ENCODE data around the gene SPARC.

The SPARC gene

GRCh38 chr5:151662805-151663204 lies 23.9 kb downstream of the SPARC start:
- Histone ChIP-seq H3K36me3 (ENCODE audit: control insufficient read depth, insufficient read depth, low read length) (peaks cover 23% of the 10 kb centered on the region), H3K4me1 (ENCODE audit: control insufficient read depth, insufficient read depth, low read length) (no peaks in the 10 kb centered on the region), H3K27me3 (ENCODE audit: control insufficient read depth, insufficient read depth, low read length, poor library complexity, severe bottlenecking) (no peaks in the 10 kb centered on the region), H3K4me3 (ENCODE audit: insufficient read depth, low read depth, low read length) (no peak overlapping the region), H3K9me3 (ENCODE audit: control insufficient read depth, low read length) (no peaks in the 10 kb centered on the region), H3K27ac (ENCODE audit: insufficient read depth, low read depth, low read length, poor library complexity, severe bottlenecking) (no peak overlapping the region)
- WGBS, 2 experiments = 93 to 95% methylated on average over 4 of the region's 4 CpGs

DNA sequence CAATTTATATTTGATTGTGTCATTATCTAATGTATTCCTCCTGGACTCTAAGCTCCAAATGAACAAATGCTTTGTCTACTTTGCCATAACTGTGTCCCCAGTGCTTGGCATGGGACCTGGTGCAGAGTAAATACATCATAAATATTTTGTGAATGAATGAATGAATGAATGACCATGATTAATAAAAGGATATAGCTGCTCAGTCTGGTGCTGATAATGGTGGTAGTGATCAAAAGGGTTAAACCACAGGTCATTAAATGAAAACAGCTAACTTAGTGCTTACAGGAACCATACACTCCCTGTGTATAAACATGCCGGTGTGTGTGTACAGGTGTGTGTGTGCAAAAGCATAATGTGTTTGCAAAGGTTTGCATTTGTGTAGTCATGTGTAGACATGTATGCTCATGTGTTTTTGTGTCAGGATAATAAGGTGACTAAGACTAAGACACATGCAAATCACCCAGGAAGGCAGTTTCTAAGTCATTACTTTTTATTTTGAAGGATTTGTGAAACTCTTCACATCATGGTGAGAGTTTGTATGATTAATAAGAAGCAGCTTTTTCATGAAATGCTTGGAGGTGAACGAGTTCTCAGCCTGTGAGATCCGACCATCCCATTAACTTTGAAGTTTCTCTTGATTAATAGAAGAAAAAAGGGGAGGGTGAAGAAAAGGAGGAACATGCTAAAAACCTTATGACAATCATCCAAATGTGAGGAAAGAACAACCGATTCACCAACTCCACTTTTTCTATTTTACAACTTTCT lies 24.6 kb downstream of the SPARC start:
- H3K27me3 ChIP-seq (ENCODE audit: control insufficient read depth, insufficient read depth, low read length, poor library complexity, severe bottlenecking) = no peaks in the 10 kb centered on the region
- H3K4me3 ChIP-seq (ENCODE audit: insufficient read depth, low read depth, low read length) = no peak overlapping the region
- H3K27ac ChIP-seq (ENCODE audit: insufficient read depth, low read depth, low read length, poor library complexity, severe bottlenecking) = no peak overlapping the region
- WGBS, 2 experiments = 93 to 98% methylated on average over 4 of the region's 4 CpGs
- H3K4me1 ChIP-seq (ENCODE audit: control insufficient read depth, insufficient read depth, low read length) = no peaks in the 10 kb centered on the region
- peaks cover 23% of the 10 kb centered on the region for H3K36me3 ChIP-seq (ENCODE audit: control insufficient read depth, insufficient read depth, low read length)
- no peaks in the 10 kb centered on the region for H3K9me3 ChIP-seq (ENCODE audit: control insufficient read depth, low read length)

DNA sequence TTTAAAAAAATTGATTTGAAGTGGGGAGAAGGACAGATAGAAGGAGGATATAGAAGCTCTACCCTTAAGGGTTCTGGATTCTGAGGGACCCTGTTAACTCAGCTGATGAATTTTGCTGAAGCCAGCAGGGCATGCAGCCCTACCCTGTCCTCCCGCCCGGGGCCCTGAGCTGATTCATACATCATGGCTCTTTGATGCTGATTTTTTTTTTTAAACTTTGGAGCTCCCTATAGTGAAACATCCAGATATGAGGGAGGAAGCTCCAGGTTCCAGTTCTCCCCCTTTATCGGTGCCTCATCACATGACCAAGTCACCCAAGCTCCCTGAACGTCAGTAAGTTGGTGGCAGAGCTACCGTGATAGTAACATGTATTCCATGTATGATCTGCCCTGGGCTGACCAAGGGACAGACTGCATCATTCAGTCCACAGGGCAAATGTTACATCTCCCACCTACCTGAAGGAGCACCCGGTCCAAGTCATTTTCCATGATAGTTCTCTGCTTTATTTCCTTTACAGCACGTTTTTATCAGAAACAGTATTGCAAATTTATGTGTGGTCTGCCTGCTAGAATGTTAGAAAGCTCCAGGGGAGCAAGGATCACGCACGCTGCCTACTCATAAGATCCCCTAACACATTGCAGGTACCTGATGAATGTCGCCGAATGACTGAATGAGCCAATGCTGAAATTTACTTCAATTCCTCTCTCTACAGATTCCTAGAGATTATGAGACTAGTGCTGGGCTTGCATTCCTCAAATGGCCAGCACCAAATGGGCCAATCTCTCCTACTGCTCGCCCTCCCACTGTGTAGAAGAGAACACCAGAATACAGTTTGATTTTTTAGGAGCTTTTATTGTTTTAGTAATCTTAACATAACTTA lies 25.9 kb downstream of the SPARC start:
- Histone ChIP-seq H3K9me3 (ENCODE audit: control insufficient read depth, low read length) (no peaks in the 10 kb centered on the region), H3K27me3 (ENCODE audit: control insufficient read depth, insufficient read depth, low read length, poor library complexity, severe bottlenecking) (no peaks in the 10 kb centered on the region), H3K27ac (ENCODE audit: insufficient read depth, low read depth, low read length, poor library complexity, severe bottlenecking) (no peak overlapping the region), H3K36me3 (ENCODE audit: control insufficient read depth, insufficient read depth, low read length) (peaks cover 19% of the 10 kb centered on the region), H3K4me3 (ENCODE audit: insufficient read depth, low read depth, low read length) (no peak overlapping the region), H3K4me1 (ENCODE audit: control insufficient read depth, insufficient read depth, low read length) (no peaks in the 10 kb centered on the region)
- WGBS, 2 experiments = 92 to 93% methylated on average over 12 of the region's 12 CpGs

DNA sequence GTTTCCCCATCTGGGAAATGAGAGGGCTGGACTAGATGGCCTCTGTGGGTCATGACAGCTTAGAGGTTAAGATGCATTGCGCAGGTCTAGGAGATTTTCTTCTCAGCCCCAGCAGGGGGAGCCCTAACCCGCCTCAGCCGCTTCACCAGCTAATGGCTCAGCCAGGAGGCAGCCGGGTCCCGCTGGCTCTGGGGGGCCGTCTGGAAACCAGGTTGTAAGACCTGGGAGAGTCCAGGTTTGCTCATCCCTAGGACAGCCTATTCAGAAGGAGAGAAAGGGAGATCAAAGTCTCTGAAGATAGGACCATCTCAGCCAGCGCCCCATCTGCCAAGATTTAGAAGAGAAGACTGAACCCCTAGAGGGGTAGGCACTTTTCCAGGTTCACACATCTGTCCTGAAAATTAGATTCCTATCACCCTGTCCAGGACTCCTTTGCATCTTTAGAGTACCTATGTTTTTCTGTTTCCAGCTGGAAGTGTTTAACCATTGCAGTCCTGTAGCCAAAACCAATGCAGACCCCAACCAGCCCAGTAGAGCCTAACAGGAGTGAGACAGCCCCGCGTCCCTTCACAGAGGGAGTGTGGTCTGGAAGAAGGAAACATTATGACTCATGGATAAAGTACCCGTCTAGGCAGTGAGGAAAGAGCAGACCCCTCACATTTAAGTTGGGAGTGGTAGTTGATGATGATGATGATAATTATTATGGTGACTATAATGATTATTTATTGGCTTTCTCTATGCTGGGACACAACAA lies 27.5 kb downstream of the SPARC start:
- H3K27ac ChIP-seq (ENCODE audit: insufficient read depth, low read depth, low read length, poor library complexity, severe bottlenecking) = no peak overlapping the region
- 34 to 38% methylated on average over 10 of the region's 10 CpGs for WGBS, 2 experiments

DNA sequence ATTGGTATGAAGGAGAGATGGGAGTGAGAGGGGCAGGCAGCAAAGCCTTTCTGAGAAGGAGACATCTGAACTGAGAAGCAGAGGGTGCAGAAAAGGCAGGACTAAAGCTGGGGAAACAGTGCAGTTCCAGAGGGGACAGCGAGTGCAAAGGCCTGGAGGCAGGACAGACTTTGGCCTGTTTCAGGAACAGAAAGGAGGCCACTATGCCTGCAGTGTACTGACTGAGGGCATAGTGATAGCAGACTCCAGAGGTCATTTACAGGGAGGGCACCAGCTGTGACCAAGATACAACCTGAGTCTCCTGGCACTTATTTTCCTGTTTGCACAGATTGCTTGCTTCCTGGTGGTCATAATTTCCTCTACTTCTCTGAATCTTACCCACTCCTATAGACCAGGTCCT lies 29.6 kb downstream of the SPARC start:
- WGBS, 2 experiments = 86 to 91% methylated on average over 1 of the region's 1 CpG
- Histone ChIP-seq H3K36me3 (ENCODE audit: control insufficient read depth, insufficient read depth, low read length) (no peaks in the 10 kb centered on the region), H3K27ac (ENCODE audit: insufficient read depth, low read depth, low read length, poor library complexity, severe bottlenecking) (no peak overlapping the region), H3K9me3 (ENCODE audit: control insufficient read depth, low read length) (no peaks in the 10 kb centered on the region), H3K27me3 (ENCODE audit: control insufficient read depth, insufficient read depth, low read length, poor library complexity, severe bottlenecking) (no peaks in the 10 kb centered on the region), H3K4me3 (ENCODE audit: insufficient read depth, low read depth, low read length) (no peak overlapping the region), H3K4me1 (ENCODE audit: control insufficient read depth, insufficient read depth, low read length) (no peaks in the 10 kb centered on the region)

More for the DNA sequence above, 27.5 kb downstream of the SPARC start:
- Histone ChIP-seq H3K4me3 (ENCODE audit: insufficient read depth, low read depth, low read length) (no peak overlapping the region), H3K36me3 (ENCODE audit: control insufficient read depth, insufficient read depth, low read length) (peaks cover 3% of the 10 kb centered on the region), H3K9me3 (ENCODE audit: control insufficient read depth, low read length) (no peaks in the 10 kb centered on the region), H3K4me1 (ENCODE audit: control insufficient read depth, insufficient read depth, low read length) (no peaks in the 10 kb centered on the region), H3K27me3 (ENCODE audit: control insufficient read depth, insufficient read depth, low read length, poor library complexity, severe bottlenecking) (no peaks in the 10 kb centered on the region)

DNA sequence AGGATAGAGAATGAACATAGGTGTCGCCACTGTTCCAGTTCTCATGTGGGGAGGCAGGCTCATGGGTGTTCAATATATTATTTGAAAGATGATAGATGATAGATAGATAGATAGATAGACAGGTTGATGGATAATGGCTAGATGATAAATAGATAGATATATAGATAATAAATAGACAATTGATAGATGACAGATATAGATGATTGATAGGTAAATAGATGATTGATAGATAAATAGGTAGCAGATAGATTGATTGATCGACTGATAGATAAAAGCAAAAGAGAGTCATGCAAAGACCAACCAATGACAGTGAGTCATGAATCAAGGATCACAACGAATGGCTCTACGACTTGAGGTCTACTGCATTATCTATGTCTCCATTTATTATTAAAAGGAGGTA lies 30.4 kb downstream of the SPARC start:
- H3K27me3 ChIP-seq (ENCODE audit: control insufficient read depth, insufficient read depth, low read length, poor library complexity, severe bottlenecking) = no peaks in the 10 kb centered on the region
- no peaks in the 10 kb centered on the region for H3K36me3 ChIP-seq (ENCODE audit: control insufficient read depth, insufficient read depth, low read length)
- no peaks in the 10 kb centered on the region for H3K4me1 ChIP-seq (ENCODE audit: control insufficient read depth, insufficient read depth, low read length)
- WGBS, 2 experiments = 97 to 98% methylated on average over 4 of the region's 4 CpGs
- H3K9me3 ChIP-seq (ENCODE audit: control insufficient read depth, low read length) = no peaks in the 10 kb centered on the region
- H3K27ac ChIP-seq (ENCODE audit: insufficient read depth, low read depth, low read length, poor library complexity, severe bottlenecking) = no peak overlapping the region
- H3K4me3 ChIP-seq (ENCODE audit: insufficient read depth, low read depth, low read length) = no peak overlapping the region

DNA sequence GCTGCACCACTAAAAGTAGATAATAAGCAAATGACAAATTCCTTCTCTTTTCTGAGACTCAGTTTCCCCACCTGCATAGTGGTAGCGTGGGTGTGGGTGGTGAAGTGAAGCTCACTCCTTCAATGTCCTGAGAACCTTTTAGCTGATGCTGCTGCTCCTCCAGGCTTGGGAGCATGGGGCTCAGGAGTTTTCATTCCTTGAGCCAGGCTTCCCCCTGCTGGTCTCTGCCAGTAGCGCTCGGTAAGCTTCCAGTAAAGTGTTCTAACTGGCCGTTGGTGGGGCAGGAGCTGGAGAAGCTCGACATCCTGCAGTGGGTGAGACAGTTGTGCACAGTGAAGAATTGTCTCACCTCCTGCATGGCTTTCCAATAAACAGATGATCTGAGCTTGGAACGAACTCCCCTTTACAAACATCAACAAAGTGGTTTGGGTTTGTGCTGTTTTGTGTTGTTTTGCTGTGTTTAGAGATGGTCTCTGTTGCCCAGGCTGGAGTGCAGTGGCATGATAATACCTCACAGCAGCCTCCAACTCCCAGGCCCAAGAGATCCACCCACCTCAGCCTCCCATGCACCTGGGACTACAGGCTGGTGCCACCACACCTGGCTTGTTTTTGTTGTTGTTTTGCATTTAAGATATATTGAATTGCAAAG lies 34.6 kb downstream of the SPARC start:
- H3K27me3 ChIP-seq (ENCODE audit: control insufficient read depth, insufficient read depth, low read length, poor library complexity, severe bottlenecking) = no peaks in the 10 kb centered on the region
- no peaks in the 10 kb centered on the region for H3K36me3 ChIP-seq (ENCODE audit: control insufficient read depth, insufficient read depth, low read length)
- H3K27ac ChIP-seq (ENCODE audit: insufficient read depth, low read depth, low read length, poor library complexity, severe bottlenecking) = no peak overlapping the region
- H3K4me3 ChIP-seq (ENCODE audit: insufficient read depth, low read depth, low read length) = no peak overlapping the region
- WGBS, 2 experiments = 10 to 13% methylated on average over 5 to 6 of the region's 6 CpGs
- no peaks in the 10 kb centered on the region for H3K9me3 ChIP-seq (ENCODE audit: control insufficient read depth, low read length)
- peaks cover 6% of the 10 kb centered on the region for H3K4me1 ChIP-seq (ENCODE audit: control insufficient read depth, insufficient read depth, low read length)

- WGBS, 2 experiments = 31 to 49% methylated on average over 7 of the region's 7 CpGs
- no peaks in the 10 kb centered on the region for H3K27me3 ChIP-seq (ENCODE audit: control insufficient read depth, insufficient read depth, low read length, poor library complexity, severe bottlenecking)
- H3K36me3 ChIP-seq (ENCODE audit: control insufficient read depth, insufficient read depth, low read length) = no peaks in the 10 kb centered on the region
Measured at GRCh38 chr5:151648988-151649387, 37.7 kb downstream of the SPARC start.

DNA sequence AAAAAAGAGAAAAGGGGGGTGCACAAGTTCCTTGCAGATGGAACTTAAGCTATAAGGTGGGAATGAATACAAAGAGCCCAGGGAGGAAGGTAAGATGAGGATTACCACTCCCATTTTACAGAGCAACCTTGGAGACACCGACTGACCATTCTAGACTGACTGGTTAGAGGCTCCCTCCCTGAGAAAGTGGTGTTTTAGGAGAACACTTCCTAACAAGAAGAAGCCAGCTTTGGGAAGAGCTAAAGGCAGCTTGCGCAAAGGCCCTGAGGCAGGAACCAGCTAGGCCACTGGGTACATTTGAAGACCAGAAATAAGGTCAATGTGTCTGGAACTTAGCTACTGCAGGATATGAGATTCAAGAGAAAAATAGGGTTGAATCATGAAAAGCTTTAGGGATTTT lies 38.6 kb downstream of the SPARC start:
- Histone ChIP-seq H3K27ac (ENCODE audit: insufficient read depth, low read depth, low read length, poor library complexity, severe bottlenecking) (no peak overlapping the region), H3K36me3 (ENCODE audit: control insufficient read depth, insufficient read depth, low read length) (no peaks in the 10 kb centered on the region), H3K4me1 (ENCODE audit: control insufficient read depth, insufficient read depth, low read length) (peaks cover 6% of the 10 kb centered on the region), H3K9me3 (ENCODE audit: control insufficient read depth, low read length) (no peaks in the 10 kb centered on the region), H3K27me3 (ENCODE audit: control insufficient read depth, insufficient read depth, low read length, poor library complexity, severe bottlenecking) (no peaks in the 10 kb centered on the region), H3K4me3 (ENCODE audit: insufficient read depth, low read depth, low read length) (no peak overlapping the region)
- WGBS, 2 experiments = 96 to 97% methylated on average over 2 of the region's 2 CpGs

More at GRCh38 chr5:151648988-151649387, 37.7 kb downstream of the SPARC start:
- Histone ChIP-seq H3K9me3 (ENCODE audit: control insufficient read depth, low read length) (no peaks in the 10 kb centered on the region), H3K4me3 (ENCODE audit: insufficient read depth, low read depth, low read length) (no peak overlapping the region), H3K27ac (ENCODE audit: insufficient read depth, low read depth, low read length, poor library complexity, severe bottlenecking) (no peak overlapping the region), H3K4me1 (ENCODE audit: control insufficient read depth, insufficient read depth, low read length) (peaks cover 6% of the 10 kb centered on the region)
